Erythroblast (primary cell): ENCODE measurements around the gene TRAPPC3L.
A peak's percentile ranks its signal among the peaks of the same experiment; 100 is the strongest.

Source experiments
- DNase-seq, 2 experiments: peaks; one replicate each; lab custom pipeline; 2025; lab: John Stamatoyannopoulos, UW
- GATA1 ChIP-seq: IDR thresholded peaks from 2 replicates; pipeline ENCODE4 v1.6.1; 2011; ENCODE audit warnings: low read depth, mild to moderate bottlenecking, control low read depth, low read length, moderate library complexity
- POLR2A ChIP-seq: IDR thresholded peaks from 2 replicates; pipeline ENCODE4 v1.6.1; 2011; ENCODE audit warnings: mild to moderate bottlenecking, low read length

Gene TRAPPC3L

DNA sequence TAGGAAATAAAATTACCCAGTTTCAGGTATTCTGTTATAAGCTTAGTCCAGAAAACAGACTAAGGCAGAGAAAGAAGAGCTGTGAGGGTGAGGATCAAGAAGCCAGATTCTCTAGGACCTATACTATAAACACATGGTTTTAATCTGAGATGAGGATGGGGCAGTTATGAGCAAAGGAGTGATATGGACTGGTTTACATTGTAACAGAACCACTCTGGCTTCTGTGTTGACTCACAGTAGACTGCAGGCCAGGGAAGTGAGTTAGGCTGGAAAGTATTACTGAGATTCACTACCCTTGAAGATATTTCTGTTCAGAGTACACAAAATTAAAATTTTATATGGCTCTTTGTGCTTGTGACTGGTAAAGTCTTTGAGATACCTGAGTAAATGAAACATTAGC is 22.6 kb upstream of the TRAPPC3L start:
- no peak for DNase-seq
- no peak for TF ChIP-seq POLR2A
- no peak for TF ChIP-seq GATA1

- peak; percentile 31 to 35 for DNase-seq
- TF ChIP-seq POLR2A: no peak
- TF ChIP-seq GATA1: no peak
Measured at GRCh38 chr6:116564921-116565872, 19.7 kb upstream of the TRAPPC3L start.

DNA sequence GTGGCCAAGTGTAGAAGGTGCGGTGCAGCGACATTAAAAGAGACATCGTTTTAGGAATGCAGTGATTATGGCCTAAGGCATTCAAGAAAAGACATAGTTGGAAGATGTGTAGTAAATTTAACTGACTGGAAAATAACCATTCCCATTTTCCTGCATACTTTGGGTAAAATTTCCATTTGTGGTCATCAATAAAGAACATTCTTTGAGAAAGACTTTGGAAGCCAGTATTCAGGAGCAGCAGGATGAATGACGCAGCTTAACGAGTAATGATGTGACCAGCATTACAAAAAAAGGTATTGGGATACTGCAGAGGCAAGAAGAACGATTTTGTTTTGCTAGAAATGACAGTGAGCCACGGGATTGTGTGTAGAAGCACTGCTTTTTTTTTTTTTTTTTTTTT is 18.8 kb upstream of the TRAPPC3L start:
- TF ChIP-seq POLR2A (no peak), GATA1 (no peak)
- no peak for DNase-seq

DNA sequence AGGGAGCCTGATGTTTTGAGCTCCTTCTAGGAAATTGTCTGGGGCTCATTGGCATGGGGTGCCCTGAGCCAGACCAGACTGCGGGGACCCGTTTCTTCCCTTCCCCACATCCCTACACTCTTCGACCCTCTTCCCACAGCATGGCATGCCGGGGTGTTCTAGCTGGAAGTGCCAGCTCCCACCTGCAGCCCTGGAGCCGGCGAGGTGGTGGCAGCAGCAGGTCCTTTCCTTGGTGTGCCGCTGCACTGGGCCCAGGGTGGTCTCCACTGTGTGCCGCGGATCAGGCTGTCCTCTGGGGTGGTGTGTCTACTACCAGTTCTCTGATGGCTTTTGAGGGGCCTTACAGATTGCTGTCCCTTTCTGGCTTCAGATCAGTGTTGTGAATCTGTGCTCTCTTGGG is 18.3 kb upstream of the TRAPPC3L start:
- DNase-seq: no peak
- TF ChIP-seq GATA1: no peak
- TF ChIP-seq POLR2A: no peak

GRCh38 chr6:116562614-116563013 is 17.1 kb upstream of the TRAPPC3L start:
- no peak for TF ChIP-seq GATA1
- no peak for TF ChIP-seq POLR2A

DNA sequence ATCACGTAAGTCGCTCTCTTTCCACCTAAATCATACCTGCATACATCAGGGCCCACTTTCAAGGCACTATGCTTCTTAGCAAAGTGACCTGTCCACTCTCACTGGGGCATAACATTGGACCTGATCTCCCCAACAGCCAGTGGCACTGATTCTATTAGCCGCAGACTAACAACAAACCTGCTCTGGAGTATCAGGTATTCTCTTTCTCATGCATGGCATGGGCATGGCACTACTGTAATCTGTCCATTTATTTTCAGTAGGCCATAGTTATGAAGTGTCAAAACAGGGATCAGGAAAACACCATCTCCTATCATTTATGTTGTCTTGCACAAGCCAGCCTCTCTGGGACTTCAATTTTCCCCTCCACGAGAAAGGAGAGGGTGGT is 16.5 kb upstream of the TRAPPC3L start:
- DNase-seq: peak in 1 of 2 experiments; percentile 29
- TF ChIP-seq GATA1 (no peak), POLR2A (no peak)

More at GRCh38 chr6:116562614-116563013, 17.1 kb upstream of the TRAPPC3L start:
- DNase-seq: peak; percentile 68 to 81

DNA sequence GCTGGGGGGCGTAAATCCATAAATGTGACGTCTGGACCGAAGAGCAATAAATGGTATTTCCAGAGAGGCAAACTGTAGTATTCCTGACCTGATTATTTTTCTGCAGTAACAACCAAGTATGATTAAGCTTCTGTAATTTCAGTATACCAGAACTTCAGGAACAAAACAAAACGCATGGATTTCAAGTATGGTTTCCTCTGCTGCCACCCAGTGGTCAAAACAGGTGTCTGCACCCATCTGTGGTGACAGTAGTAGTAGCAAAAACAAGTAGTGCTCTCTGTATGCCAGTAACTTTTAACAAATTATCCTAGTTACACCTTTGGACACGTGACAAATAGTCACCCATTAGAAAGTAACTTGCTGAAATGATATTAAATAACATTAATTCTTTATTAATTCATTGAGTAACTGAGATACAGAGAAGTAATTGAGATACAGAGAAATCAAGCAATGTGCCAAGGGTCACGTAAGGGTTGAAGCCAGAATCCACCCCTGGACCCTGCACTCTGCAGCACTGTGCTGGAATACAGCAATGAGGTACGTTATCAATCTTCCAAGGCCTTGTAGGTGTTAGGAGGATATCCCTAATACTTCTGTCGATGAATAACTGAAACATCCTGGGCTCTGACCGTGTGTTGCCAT is 16.0 kb upstream of the TRAPPC3L start:
- DNase-seq: peak; percentile 67 to 84
- TF ChIP-seq GATA1 (no peak), POLR2A (no peak)

DNA sequence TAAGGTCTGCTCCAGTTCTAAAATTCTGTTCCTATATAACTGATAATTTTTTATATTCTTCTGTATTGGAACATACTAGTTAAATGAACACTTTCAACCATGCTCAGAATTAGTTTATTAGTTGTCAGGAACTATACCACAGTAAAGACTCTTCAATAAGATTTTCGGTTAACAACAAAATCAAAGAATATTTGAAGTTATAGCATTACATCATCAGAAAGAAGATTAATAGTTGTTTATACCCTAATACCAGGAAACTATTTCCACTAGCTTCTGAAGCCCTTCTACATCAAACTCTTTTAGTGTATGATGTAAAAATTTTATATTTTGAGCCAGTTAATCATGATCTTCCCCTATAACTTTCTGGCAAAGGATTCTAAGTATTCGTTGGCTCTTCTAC is 14.6 kb upstream of the TRAPPC3L start:
- no peak for TF ChIP-seq GATA1
- TF ChIP-seq POLR2A: no peak
- DNase-seq: no peak

GRCh38 chr6:116557893-116558292 is 12.4 kb upstream of the TRAPPC3L start:
- no peak for TF ChIP-seq POLR2A
- TF ChIP-seq GATA1: no peak
- no peak for DNase-seq

DNA sequence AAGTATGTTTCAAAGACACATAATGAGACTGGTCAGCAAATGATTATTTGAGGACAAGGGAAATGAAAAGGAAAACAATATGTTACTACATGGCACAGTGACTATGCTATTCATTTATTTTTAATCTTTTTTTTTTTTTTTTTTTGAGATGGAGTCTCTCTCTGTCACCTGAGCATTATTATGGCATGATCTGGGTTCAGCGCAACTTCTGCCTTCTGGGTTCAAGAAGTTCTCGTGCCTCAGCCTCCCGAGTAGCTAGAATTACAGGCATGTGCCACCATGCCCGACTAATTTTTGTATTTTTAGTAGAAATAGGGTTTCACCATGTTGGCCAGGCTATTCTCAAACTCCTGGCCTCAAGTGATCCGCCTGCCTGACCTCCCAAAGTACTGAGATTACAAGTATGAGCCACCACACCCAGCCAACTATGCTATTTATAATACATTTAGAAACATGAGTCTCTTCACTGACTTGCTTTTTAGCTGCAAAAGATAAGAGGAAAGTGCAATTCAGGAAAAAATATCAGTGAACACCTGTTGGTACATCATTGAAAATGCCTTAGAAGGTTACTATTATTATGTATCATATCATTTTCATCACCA is 11.4 kb upstream of the TRAPPC3L start:
- DNase-seq: no peak
- TF ChIP-seq GATA1 (no peak), POLR2A (no peak)

DNA sequence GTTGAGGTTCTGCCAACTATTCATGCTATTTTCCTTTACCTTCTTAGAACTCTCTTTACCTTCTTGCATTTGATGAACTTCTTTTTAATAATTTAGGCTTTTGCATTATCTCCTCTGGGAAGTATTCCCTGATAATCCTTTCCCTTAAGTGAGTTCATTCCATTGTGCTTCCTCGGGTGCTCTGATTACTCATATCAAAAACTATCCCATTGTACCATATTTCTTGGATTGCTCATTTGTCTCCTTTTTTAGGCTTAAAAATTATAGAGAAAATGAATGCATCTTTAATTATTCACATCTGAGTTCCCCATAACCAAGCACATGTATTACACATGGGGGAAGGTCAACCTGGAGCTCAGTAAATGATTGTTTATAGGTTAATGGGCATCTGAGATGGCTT is 10.6 kb upstream of the TRAPPC3L start:
- TF ChIP-seq POLR2A (no peak), GATA1 (no peak)
- DNase-seq: no peak

DNA sequence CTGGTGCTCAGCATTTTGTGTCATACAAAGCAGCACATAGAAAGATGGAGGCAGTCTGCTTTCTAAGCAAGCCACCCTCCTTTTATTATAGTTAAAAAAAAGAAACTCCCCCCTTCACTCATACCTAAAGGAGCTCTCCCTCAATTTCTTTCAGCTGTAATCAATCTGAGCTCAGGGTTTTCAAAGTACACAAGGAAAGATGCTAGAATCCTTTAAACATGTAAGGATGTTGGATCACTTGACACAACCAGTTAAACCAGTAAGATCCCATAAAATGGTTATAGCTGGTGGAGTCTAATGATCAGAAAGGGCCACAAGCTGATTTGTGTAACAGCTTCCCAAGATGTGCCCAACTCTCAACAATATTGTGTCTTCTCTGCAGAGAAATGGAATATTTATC is 8.0 kb upstream of the TRAPPC3L start, which contains the start of gene CALHM4:
Gene CALHM4 (plus strand): TSS at position 301 of the 400 bp plus-strand sequence. CDS start 43 bp downstream, at position 344.
- no peak for TF ChIP-seq GATA1
- no peak for DNase-seq

- no peak for DNase-seq
- TF ChIP-seq GATA1 (no peak), POLR2A (no peak)
Measured at GRCh38 chr6:116550796-116551195, 5.3 kb upstream of the TRAPPC3L start.

- no peak for DNase-seq
- TF ChIP-seq POLR2A: no peak
- no peak for TF ChIP-seq GATA1
Measured at GRCh38 chr6:116547358-116547757, 1.9 kb upstream of the TRAPPC3L start.

GRCh38 chr6:116543149-116543548 is 2.3 kb downstream of the TRAPPC3L start:
- DNase-seq: no peak
- TF ChIP-seq GATA1 (no peak), POLR2A (no peak)
